ENCODE measurements around the gene COL28A1.
A peak's percentile ranks its signal among the peaks of the same experiment; 100 is the strongest.

Gene COL28A1

GRCh38 chr7:7369134-7369533, 166.5 kb downstream of the COL28A1 start:
- TF ChIP-seq POLR2A (IDR thresholded peaks at IDR 0.05; ENCODE audit: low read length) (no peak), GATA1 (IDR thresholded peaks at IDR 0.05; ENCODE audit: low read depth, low read length) (no peak)
- DNase-seq: no peak

DNA sequence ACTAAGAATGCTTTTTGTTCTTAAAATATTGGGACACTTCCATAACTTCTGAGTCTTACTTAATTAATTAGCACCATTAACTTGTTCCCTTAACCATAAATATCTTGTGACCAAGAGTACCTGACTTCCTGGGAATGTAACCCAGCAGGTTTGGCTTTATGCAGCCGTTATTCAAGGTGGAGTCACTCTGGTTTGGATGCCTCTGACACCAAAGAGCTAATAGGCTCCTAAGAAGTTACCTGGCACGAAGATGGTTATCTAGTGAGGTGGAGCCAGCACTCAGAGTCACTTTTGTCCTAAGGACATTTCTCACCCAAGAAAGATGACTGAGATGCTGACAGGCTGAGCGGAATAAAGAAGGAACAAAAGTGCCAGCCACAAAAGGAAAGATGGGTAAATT, 181.0 kb downstream of the COL28A1 start:
- TF ChIP-seq GATA1 (IDR thresholded peaks at IDR 0.05; ENCODE audit: low read depth, low read length): no peak
- TF ChIP-seq POLR2A (IDR thresholded peaks at IDR 0.05; ENCODE audit: low read length): no peak
- no peak for DNase-seq

- DNase-seq: peak in 1 of 2 experiments; percentile 21
- TF ChIP-seq POLR2A (IDR thresholded peaks at IDR 0.05; ENCODE audit: low read length) (no peak), GATA1 (IDR thresholded peaks at IDR 0.05; ENCODE audit: low read depth, low read length) (no peak)
These were observed 182.8 kb downstream of the COL28A1 start for GRCh38 chr7:7352845-7353244.

DNA sequence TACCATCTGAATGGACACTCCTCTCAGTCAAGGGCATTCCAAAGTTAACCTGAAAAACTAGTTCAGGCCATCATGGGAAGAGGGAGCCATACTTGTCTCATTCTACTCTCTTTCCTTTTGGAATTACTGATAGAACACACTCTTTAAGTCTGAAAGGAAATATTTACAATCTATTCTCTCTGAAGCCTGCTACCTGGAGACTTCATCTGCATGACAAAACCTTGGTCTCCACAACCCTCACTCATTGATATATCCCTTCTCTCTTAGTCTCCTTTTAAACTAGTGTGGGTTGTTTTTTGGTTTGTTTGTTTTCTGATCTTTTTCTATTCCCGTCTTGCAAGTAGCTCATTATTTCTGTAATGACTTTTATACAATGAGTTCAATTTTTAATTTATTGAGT, 183.8 kb downstream of the COL28A1 start:
- no peak for TF ChIP-seq POLR2A (IDR thresholded peaks at IDR 0.05; ENCODE audit: low read length)
- TF ChIP-seq GATA1 (IDR thresholded peaks at IDR 0.05; ENCODE audit: low read depth, low read length): no peak
- no peak for DNase-seq

DNA sequence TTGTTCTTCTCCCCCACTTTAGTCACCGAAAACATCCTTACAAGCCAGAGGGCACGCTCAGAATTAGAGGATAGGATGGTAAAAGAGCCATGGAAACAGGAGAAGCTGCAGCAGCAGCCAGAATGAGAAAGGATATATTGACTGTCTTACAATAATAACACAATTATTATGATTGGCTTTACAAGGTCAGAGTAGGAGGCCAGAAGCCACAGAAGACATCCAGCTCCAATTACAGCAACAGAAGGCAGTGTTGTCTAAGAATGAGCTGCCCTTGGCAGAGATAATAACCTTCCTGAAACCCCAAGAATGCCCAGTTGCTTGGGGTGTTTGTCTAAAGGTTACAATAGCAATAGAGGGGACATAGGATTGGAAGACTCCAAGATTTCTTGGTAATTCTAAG, 184.5 kb downstream of the COL28A1 start:
- TF ChIP-seq POLR2A (IDR thresholded peaks at IDR 0.05; ENCODE audit: low read length) (no peak), GATA1 (IDR thresholded peaks at IDR 0.05; ENCODE audit: low read depth, low read length) (no peak)
- DNase-seq: no peak

- TF ChIP-seq GATA1 (IDR thresholded peaks at IDR 0.05; ENCODE audit: low read depth, low read length): no peak
- no peak for DNase-seq
These were observed 186.5 kb downstream of the COL28A1 start for GRCh38 chr7:7349156-7349555.

DNA sequence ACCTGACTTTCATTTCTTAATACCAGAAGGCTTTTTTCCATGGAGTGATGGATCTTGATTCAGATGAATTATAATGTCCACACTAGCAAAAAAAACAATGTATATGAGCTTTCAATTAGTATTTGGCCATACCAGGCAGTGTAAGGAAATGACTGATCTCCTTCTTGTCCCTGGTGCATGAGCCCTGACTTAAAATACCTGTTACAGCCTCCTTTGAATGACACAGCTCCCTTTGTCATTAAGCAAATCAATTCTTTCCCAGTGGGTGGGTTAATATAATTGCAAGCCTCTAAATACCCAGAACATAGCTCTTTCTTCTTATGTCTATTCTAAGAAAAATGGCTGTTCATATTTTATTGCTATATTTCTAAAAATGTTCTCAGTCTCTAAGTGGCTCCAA, 188.6 kb downstream of the COL28A1 start:
- no peak for TF ChIP-seq GATA1 (IDR thresholded peaks at IDR 0.05; ENCODE audit: low read depth, low read length)
- no peak for TF ChIP-seq POLR2A (IDR thresholded peaks at IDR 0.05; ENCODE audit: low read length)
- no peak for DNase-seq

DNA sequence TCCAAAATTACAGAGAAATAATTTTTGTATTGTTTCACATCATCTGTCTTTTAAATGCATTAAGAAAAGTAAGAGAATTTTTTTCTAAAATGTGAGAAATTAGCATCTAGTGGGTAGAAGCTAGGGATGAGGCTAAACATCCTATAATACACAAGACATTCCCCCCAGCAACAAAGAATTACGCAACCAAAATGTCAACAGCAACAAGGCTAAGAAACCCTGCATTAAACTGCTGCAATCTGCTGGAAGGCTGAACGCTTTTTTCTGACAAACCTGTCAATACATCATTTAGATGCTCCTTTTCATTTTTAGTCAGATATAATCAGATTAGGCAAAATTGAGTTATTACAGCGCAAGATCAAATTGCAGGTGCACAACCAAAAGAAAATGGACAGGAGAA, 191.1 kb downstream of the COL28A1 start:
- TF ChIP-seq GATA1 (IDR thresholded peaks at IDR 0.05; ENCODE audit: low read depth, low read length): no peak
- no peak for TF ChIP-seq POLR2A (IDR thresholded peaks at IDR 0.05; ENCODE audit: low read length)

DNA sequence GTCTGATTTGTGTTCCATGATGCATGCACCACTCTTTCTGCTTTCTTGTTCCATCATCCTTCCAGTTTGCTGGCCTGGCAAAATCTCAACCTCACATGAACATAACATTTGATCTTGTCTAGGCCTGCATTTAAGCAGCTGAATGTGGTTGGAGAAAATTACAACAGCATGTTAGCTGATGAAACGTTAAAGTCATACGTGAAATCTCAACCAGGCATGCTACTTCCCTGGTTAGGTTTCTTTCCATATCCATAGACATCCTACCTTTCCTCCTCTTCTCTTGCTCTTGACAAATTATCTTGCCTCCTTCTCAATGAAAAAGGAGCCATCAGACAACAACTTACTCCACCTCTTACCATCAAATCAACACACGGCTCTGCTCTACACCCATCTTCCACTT, 199.8 kb downstream of the COL28A1 start:
- DNase-seq: peak in 1 of 2 experiments; percentile 20
- TF ChIP-seq GATA1 (IDR thresholded peaks at IDR 0.05; ENCODE audit: low read depth, low read length) (no peak), POLR2A (IDR thresholded peaks at IDR 0.05; ENCODE audit: low read length) (no peak)

More for the DNA sequence above, 191.1 kb downstream of the COL28A1 start:
- DNase-seq: no peak

DNA sequence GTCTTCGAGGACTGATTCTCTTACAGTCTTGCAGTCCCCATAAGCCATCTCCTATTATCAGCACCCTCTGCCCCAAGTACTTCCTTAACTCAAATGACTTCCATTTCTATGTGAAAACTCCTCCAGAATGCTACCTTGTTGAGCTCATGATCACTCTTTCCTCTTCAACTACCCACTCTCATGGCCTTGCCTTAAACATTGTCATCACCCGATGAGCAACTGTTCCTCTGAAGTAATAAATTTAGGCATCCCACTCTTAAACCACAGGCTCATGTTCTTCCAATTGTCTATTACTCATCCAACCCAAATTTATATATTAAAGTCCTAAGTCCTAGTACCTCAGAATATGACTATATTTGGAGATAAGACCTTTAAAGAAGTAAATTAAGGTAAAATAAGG, 200.5 kb downstream of the COL28A1 start:
- no peak for DNase-seq
- no peak for TF ChIP-seq POLR2A (IDR thresholded peaks at IDR 0.05; ENCODE audit: low read length)
- TF ChIP-seq GATA1 (IDR thresholded peaks at IDR 0.05; ENCODE audit: low read depth, low read length): no peak

- TF ChIP-seq POLR2A (IDR thresholded peaks at IDR 0.05; ENCODE audit: low read length): no peak
- TF ChIP-seq GATA1 (IDR thresholded peaks at IDR 0.05; ENCODE audit: low read depth, low read length): no peak
- DNase-seq: no peak
These were observed 202.1 kb downstream of the COL28A1 start for GRCh38 chr7:7333610-7334009.

DNA sequence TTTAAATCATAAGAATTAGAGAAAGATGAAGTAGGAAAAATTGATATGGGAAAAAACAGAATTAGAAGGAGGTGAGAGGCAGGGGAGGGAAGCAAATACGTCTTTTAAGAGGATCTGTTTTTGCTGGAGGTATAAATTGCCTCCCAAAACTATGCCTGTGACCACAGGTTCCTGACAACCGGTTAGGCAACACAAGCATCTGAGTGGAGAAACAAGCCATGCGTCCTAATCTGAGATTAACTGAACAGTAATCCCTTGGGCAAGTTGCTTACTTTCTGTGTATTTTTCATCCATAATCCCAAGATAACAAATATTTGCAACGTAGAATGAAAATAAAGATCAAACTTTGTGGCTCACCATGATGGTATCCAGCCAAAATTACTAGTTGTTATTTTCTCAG, 204.2 kb downstream of the COL28A1 start:
- TF ChIP-seq GATA1 (IDR thresholded peaks at IDR 0.05; ENCODE audit: low read depth, low read length) (no peak), POLR2A (IDR thresholded peaks at IDR 0.05; ENCODE audit: low read length) (no peak)
- no peak for DNase-seq

GRCh38 chr7:7330997-7331396, 204.7 kb downstream of the COL28A1 start:
- DNase-seq: peak in 1 of 2 experiments; percentile 3
- TF ChIP-seq GATA1 (IDR thresholded peaks at IDR 0.05; ENCODE audit: low read depth, low read length): no peak
- no peak for TF ChIP-seq POLR2A (IDR thresholded peaks at IDR 0.05; ENCODE audit: low read length)

DNA sequence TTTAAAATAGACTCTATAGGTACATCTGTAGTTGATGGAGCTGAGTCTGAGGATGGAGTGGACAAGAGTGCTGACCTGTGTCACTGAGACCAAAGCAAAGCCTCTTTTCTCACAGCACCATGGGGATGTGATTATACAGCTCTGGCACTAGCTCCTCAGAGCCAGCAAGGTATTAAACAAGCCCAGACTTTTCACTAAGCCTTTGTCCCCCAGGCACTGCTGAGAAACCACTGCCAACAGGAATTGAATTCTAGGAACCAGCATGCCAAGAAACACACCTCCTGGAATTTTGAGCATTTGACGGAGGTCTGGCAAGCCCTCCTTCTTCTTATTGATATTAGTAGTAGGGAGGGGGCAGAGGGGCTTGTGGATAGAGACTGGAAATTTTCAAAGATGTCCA, 206.3 kb downstream of the COL28A1 start:
- DNase-seq: no peak
- no peak for TF ChIP-seq GATA1 (IDR thresholded peaks at IDR 0.05; ENCODE audit: low read depth, low read length)
- TF ChIP-seq POLR2A (IDR thresholded peaks at IDR 0.05; ENCODE audit: low read length): no peak

DNA sequence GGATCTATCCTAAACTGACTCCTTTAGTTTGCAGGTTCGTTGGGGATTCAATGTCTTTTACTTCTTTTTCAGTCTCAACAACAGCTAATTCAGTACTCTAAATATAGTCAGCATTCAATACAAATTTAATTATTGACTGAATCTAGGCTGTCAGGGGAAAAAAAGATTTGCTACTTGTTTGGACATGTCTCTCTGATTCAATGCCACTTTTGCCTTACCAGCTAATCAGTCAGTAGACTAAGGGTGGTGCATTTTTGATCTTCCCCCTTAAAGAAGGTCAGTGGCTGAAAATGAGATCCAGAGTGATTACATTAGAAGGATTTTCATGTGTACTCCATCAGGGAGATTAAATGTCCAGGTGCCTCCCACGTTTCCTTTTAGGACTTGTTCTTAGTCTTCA, 208.2 kb downstream of the COL28A1 start:
- no peak for DNase-seq
- TF ChIP-seq POLR2A (IDR thresholded peaks at IDR 0.05; ENCODE audit: low read length): no peak
- TF ChIP-seq GATA1 (IDR thresholded peaks at IDR 0.05; ENCODE audit: low read depth, low read length): no peak

DNA sequence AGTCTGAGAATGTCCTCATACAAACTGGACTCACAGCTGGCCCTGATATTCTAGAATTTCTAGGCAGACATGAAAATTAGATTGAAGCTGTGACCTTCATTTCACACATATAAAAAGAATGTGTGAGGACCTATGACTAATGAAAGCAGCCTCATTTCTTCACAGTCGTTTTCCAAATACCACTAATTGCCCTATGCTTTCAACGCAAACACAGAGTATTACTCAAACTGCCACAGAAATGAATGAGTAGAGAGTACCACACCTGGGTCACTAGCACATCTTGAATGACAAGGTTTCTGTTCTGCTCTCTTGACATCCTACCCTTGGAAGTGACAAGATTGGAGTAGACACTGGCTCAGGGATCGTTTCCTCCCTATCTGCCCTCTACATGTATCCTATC, 211.0 kb downstream of the COL28A1 start:
- DNase-seq: no peak
- no peak for TF ChIP-seq POLR2A (IDR thresholded peaks at IDR 0.05; ENCODE audit: low read length)
- TF ChIP-seq GATA1 (IDR thresholded peaks at IDR 0.05; ENCODE audit: low read depth, low read length): no peak

All from erythroblast (primary cell).